HepG2 (cell line): Measurements from ENCODE around the gene DENND10. TPM values are rescaled to one million over a fixed set of nuclear protein-coding genes. Genes with fewer than 3 reads are reported as not detected.

Source experiments
- ATAC-seq: fragments of 200-7000 bp; cut with Tn5 transposase; 3 replicates; pipeline ENCODE4 v1.9.1; 2020; ENCODE audit warnings: mild to moderate bottlenecking, moderate library complexity
- BruUV-seq: library from RNA; stranded (reverse); fragments of 400-500 nt; replicated peaks from 2 replicates; lab custom pipeline; 2021; lab: Mats Ljungman, UMichigan
- CTCF ChIA-PET: fragments of 300-600 bp; formaldehyde crosslinking; extraction: SDS; loops from one replicate; lab custom pipeline; 2021; ENCODE audit warnings: low total read pairs, inconsistent platforms, low intra/inter-chr PET ratio; lab: Yijun Ruan, JAX
- POLR2A ChIA-PET: fragments of 350-600 bp; sonication (Branson Sonifier 250); formaldehyde crosslinking; loops from one replicate; lab custom pipeline; 2020; ENCODE audit warnings: antibody characterized with exemption, inconsistent platforms; lab: Yijun Ruan, JAX
- DNase-seq: peaks from one replicate; pipeline ENCODE4 v3.0.0-alpha.2; 2015; ENCODE audit warnings: low spot score
- FAIRE-seq: peaks from 3 replicates; lab custom pipeline; 2011; peaks lifted over from hg19 to GRCh38; lab: Jason Lieb, UNC
- H2AFZ ChIP-seq: one replicate; pipeline ENCODE4 v1.6.1; 2011; ENCODE audit warnings: low read length, inconsistent platforms
- H3K27ac ChIP-seq: fragments of 300-600 bp; 3 replicates; pipeline ENCODE4 v1.8.0; 2011; ENCODE audit warnings: mixed run types, mild to moderate bottlenecking, mixed read lengths, low read length, inconsistent platforms; ENCODE audit not compliant: insufficient read depth; ENCODE audit errors: extremely low read length
- H3K27me3 ChIP-seq, 2 experiments: fragments of 200-600 bp in 1 of 2; 2 replicates in 1 of 2; 3 replicates in 1 of 2; pipeline versions ENCODE4 v1.6.0 to v1.8.0; 2011; ENCODE audit warnings: low read length in 2 of 2, mild to moderate bottlenecking in 2 of 2, moderate library complexity in 2 of 2, inconsistent platforms in 1 of 2; ENCODE audit not compliant: insufficient read depth in 2 of 2, control insufficient read depth in 1 of 2
- H3K36me3 ChIP-seq, 2 experiments: fragments of 200-600 bp in 1 of 2; replicated peaks in 1 of 2; 2 replicates in 1 of 2; 3 replicates in 1 of 2; pipeline versions ENCODE4 v1.5.1 to v1.8.0; 2011; ENCODE audit warnings: low read length in 2 of 2, inconsistent platforms in 1 of 2; ENCODE audit not compliant: insufficient read depth in 2 of 2, control insufficient read depth in 1 of 2
- H3K4me1 ChIP-seq: 2 replicates; pipeline ENCODE4 v1.5.1; 2012; ENCODE audit warnings: low read length, inconsistent platforms; ENCODE audit not compliant: insufficient read depth
- H3K4me2 ChIP-seq: 2 replicates; pipeline ENCODE4 v1.6.0; 2011; ENCODE audit warnings: low read depth, low read length, inconsistent platforms
- H3K4me3 ChIP-seq, 3 experiments: fragments of 200-600 bp in 1 of 3; sonication (generic), shearing (Covaris generic) in 1 of 3; replicated peaks in 1 of 3; 2 replicates each; pipeline ENCODE4 v1.5.1; 2011 to 2016; ENCODE audit warnings: low read length in 3 of 3, inconsistent platforms in 2 of 3, low read depth in 2 of 3, mild to moderate bottlenecking in 2 of 3, control low read depth in 1 of 3, mixed read lengths in 1 of 3; ENCODE audit not compliant: insufficient read depth in 1 of 3
- H3K79me2 ChIP-seq: one replicate; pipeline ENCODE4 v1.6.1; 2011; ENCODE audit warnings: low read length, inconsistent platforms; ENCODE audit not compliant: insufficient read depth
- H3K9ac ChIP-seq: 2 replicates; pipeline ENCODE4 v1.6.0; 2011; ENCODE audit warnings: mild to moderate bottlenecking, low read depth, low read length, inconsistent platforms; ENCODE audit not compliant: insufficient read depth
- H3K9me3 ChIP-seq: 2 replicates; pipeline ENCODE4 v1.5.1; 2012; ENCODE audit warnings: mild to moderate bottlenecking, low read length
- H4K20me1 ChIP-seq: 2 replicates; pipeline ENCODE4 v1.6.0; 2011; ENCODE audit warnings: inconsistent platforms, mild to moderate bottlenecking, low read length, moderate library complexity; ENCODE audit not compliant: insufficient read depth
- PAWR ChIP-seq: sonication (generic); formaldehyde crosslinking; IDR thresholded peaks from 2 replicates; pipeline ENCODE4 v1.4.0; 2020; ENCODE audit warnings: missing genetic modification reagents, mild to moderate bottlenecking, borderline replicate concordance
- ZMYM2 ChIP-seq: sonication (generic); formaldehyde crosslinking; IDR thresholded peaks from 2 replicates; pipeline ENCODE4 v1.8.0; 2022; ENCODE audit warnings: mild to moderate bottlenecking, missing genetic modification reagents
- ZNF121 ChIP-seq: sonication (generic); formaldehyde crosslinking; IDR thresholded peaks from 2 replicates; pipeline ENCODE4 v1.5.0; 2020; ENCODE audit warnings: mild to moderate bottlenecking, missing genetic modification reagents
- WGBS: methylation state at CpG from one replicate; pipeline ENCODE4 v1.1.6; 2017; ENCODE audit warnings: low lambda C conversion rate; 5-methylcytosine and 5-hydroxymethylcytosine counted together
- in situ Hi-C: cut with HindIII; loops from 2 replicates; pipeline ENCODE4 v1.10.0; 2017; ENCODE audit warnings: low pct_unique_long_range_greater_than_20kb; ENCODE audit not compliant: extremely low pct_ligation_motif_present
- intact Hi-C: fragments of 100-400 bp; cut with micrococcal nuclease; formaldehyde crosslinking; loops from one replicate; pipeline ENCODE4 v1.10.0; 2022; ENCODE audit not compliant: unreplicated experiment
- polyA plus RNA-seq, 8 experiments: library from polyadenylated mRNA; depleted of rRNA in 3 of 8; stranded (reverse) in 7 of 8; unstranded in 1 of 8; fragments of >200 nt; fragmentation: Illumina TruSeq in 4 of 8; extraction: Trizol in 4 of 8; gene quantifications; 2 replicates each; pipeline versions ENCODE4 v1.2.1 to v1.2.3, GENCODE V29; 2011 to 2016; ENCODE audit warnings: low read depth in 4 of 8, missing spikeins in 1 of 8, mixed read lengths in 1 of 8; ENCODE audit not compliant: insufficient read depth in 1 of 8
- total RNA-seq, 5 experiments: library from RNA; depleted of rRNA; stranded (reverse); fragments of >200 nt; fragmentation: Illumina TruSeq; extraction: Trizol; gene quantifications; 2 replicates each; pipeline ENCODE4 v1.2.3, GENCODE V29; 2016; ENCODE audit warnings: low read depth in 1 of 5
- TF ChIP-seq, protein P1 (sequence below): sonication (generic); formaldehyde crosslinking; IDR thresholded peaks from 2 replicates; pipeline ENCODE4 v1.4.0; 2020; ENCODE audit warnings: missing genetic modification reagents, borderline replicate concordance
- TF ChIP-seq, protein P2 (sequence below): sonication (generic); formaldehyde crosslinking; IDR thresholded peaks from 2 replicates; pipeline ENCODE4 v1.4.0; 2020; ENCODE audit warnings: missing genetic modification reagents

DENND10 gene
- total and polyA plus RNA-seq, 2 of the 13 experiments (the other 11 are each of a cell fraction or from before 2014, with no cell fraction given): 43.7 to 78.8 TPM

DNA sequence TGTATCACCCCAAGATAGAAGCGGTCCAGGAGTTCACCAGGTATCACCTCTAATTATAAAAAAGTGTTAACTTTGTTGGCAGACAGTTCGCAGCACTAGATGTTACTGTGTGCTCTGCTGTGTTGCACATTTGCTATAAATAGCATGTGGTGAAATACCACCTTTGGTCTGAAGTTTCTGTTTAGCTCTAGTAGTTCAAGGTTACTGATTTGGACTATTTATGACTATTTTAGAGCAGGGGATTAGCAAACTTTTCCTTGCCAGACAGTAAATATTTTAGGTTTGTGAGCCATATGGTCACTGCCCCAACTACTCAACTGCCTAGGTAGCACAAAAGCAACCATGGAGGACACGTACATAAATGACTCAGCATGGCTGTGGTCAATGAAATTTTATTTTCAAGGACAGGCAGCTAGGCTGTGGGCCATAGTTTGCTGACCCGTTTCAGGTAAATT lies 16.5 kb downstream of the DENND10 start (continued):
- TF ChIP-seq, protein P1, sequence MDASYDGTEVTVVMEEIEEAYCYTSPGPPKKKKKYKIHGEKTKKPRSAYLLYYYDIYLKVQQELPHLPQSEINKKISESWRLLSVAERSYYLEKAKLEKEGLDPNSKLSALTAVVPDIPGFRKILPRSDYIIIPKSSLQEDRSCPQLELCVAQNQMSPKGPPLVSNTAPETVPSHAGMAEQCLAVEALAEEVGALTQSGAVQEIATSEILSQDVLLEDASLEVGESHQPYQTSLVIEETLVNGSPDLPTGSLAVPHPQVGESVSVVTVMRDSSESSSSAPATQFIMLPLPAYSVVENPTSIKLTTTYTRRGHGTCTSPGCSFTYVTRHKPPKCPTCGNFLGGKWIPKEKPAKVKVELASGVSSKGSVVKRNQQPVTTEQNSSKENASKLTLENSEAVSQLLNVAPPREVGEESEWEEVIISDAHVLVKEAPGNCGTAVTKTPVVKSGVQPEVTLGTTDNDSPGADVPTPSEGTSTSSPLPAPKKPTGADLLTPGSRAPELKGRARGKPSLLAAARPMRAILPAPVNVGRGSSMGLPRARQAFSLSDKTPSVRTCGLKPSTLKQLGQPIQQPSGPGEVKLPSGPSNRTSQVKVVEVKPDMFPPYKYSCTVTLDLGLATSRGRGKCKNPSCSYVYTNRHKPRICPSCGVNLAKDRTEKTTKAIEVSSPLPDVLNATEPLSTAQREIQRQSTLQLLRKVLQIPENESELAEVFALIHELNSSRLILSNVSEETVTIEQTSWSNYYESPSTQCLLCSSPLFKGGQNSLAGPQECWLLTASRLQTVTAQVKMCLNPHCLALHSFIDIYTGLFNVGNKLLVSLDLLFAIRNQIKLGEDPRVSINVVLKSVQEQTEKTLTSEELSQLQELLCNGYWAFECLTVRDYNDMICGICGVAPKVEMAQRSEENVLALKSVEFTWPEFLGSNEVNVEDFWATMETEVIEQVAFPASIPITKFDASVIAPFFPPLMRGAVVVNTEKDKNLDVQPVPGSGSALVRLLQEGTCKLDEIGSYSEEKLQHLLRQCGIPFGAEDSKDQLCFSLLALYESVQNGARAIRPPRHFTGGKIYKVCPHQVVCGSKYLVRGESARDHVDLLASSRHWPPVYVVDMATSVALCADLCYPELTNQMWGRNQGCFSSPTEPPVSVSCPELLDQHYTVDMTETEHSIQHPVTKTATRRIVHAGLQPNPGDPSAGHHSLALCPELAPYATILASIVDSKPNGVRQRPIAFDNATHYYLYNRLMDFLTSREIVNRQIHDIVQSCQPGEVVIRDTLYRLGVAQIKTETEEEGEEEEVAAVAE (CRISPR knock-in tag): no peak
- TF ChIP-seq, protein P2, sequence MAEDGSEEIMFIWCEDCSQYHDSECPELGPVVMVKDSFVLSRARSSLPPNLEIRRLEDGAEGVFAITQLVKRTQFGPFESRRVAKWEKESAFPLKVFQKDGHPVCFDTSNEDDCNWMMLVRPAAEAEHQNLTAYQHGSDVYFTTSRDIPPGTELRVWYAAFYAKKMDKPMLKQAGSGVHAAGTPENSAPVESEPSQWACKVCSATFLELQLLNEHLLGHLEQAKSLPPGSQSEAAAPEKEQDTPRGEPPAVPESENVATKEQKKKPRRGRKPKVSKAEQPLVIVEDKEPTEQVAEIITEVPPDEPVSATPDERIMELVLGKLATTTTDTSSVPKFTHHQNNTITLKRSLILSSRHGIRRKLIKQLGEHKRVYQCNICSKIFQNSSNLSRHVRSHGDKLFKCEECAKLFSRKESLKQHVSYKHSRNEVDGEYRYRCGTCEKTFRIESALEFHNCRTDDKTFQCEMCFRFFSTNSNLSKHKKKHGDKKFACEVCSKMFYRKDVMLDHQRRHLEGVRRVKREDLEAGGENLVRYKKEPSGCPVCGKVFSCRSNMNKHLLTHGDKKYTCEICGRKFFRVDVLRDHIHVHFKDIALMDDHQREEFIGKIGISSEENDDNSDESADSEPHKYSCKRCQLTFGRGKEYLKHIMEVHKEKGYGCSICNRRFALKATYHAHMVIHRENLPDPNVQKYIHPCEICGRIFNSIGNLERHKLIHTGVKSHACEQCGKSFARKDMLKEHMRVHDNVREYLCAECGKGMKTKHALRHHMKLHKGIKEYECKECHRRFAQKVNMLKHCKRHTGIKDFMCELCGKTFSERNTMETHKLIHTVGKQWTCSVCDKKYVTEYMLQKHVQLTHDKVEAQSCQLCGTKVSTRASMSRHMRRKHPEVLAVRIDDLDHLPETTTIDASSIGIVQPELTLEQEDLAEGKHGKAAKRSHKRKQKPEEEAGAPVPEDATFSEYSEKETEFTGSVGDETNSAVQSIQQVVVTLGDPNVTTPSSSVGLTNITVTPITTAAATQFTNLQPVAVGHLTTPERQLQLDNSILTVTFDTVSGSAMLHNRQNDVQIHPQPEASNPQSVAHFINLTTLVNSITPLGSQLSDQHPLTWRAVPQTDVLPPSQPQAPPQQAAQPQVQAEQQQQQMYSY (CRISPR knock-in tag): no peak; the same call in 1 of the 2 replicates

DNA sequence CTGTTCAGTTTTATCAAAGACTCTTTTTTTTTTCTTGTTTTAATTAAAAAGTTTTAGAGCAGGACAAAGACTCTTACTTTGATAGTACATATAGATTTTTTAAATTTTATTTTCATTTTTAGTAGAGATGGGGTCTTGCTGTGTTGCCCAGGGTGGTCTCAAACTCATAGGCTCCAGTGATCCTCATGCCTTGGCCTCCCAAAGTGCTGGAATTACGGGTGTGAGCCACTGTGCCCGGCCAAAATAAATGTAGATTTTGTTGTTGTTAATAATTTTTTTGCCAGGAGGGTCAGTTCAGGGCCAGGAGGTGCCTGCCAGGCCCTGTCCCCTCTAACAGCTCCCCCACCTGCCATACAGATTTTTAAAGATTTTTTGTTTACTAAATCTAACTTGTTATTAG lies 17.0 kb downstream of the DENND10 start:
- DNase-seq: no peak
- no peaks in the 10 kb centered on the region for H3K9me3 ChIP-seq
- 62% methylated on average over 2 of the region's 2 CpGs for WGBS
- H3K27ac ChIP-seq: peak overlapping the region; percentile 95
- no peak for FAIRE-seq
- H3K79me2 ChIP-seq: no peaks in the 10 kb centered on the region
- H3K27me3 ChIP-seq: no peaks in the 10 kb centered on the region
- peaks cover 54% of the 10 kb centered on the region for H3K4me1 ChIP-seq
- no peaks in the 10 kb centered on the region for H4K20me1 ChIP-seq
- intact Hi-C loops (loop anchor here (2.0 to 5.0 kb wide), 3 partner anchors 40 to 88 kb away; partner anchors contain the start of genes EIF3A and PRDX3), in situ Hi-C loops (no loop called here)
- peak overlapping the region; percentile 46 for H3K4me2 ChIP-seq
- TF ChIP-seq ZNF121 (CRISPR knock-in tag) (peak; percentile 87; the same call in 1 of the 2 replicates), PAWR (CRISPR knock-in tag) (no peak), ZMYM2 (CRISPR knock-in tag) (peak; percentile 36; the same call in 1 of the 2 replicates)
- H3K4me3 ChIP-seq: peak overlapping the region in 1 of 3 experiments; percentile 23; a peak in 1 of 6 replicates
- H3K36me3 ChIP-seq: peaks cover 7 to 31% of the 10 kb centered on the region in 2 experiments
- BruUV-seq: TSS peak; percentile 58
- ChIA-PET POLR2A (interaction anchor here (0.8 to 6.4 kb wide), 14 partner anchors 9 to 133 kb away, joined by 3 to 40 read pairs (median 4); partner anchors contain the start of genes DENND10, EIF3A and SFXN4), CTCF (no interaction called here)
- ATAC-seq: no peak
- H2AFZ ChIP-seq: no peak overlapping the region
- H3K9ac ChIP-seq: peak overlapping the region; percentile 65
